Endothelial cell of umbilical vein (primary cell): Measurements from ENCODE around the gene NCOA5. TPM values are rescaled to one million over a fixed set of nuclear protein-coding genes. Genes with fewer than 3 reads are reported as not detected.

Source experiments
- BruUV-seq: library from RNA; stranded (reverse); fragments of 400-500 nt; replicated peaks from 2 replicates; lab custom pipeline; 2021; lab: Mats Ljungman, UMichigan
- CTCF ChIA-PET: fragments of 300-600, 350-600 bp; sonication (Branson Sonifier 250); formaldehyde crosslinking; loops from one replicate; lab custom pipeline; 2021; ENCODE audit warnings: antibody characterized with exemption, inconsistent platforms; lab: Charles Lee
- POLR2A ChIA-PET: fragments of 300-600, 350-600 bp; sonication (Branson Sonifier 250); formaldehyde crosslinking; loops from one replicate; lab custom pipeline; 2021; ENCODE audit warnings: antibody characterized with exemption, inconsistent platforms; lab: Charles Lee
- DNase-seq: peaks from one replicate; pipeline ENCODE4 v3.0.0-alpha.2; 2011; ENCODE audit warnings: low read depth, low spot score
- FAIRE-seq: peaks from 2 replicates; lab custom pipeline; 2011; peaks lifted over from hg19 to GRCh38; lab: Jason Lieb, UNC
- H2AFZ ChIP-seq: 2 replicates; pipeline ENCODE4 v1.6.0; 2012; ENCODE audit warnings: low read depth, low read length, control low read depth, inconsistent platforms
- H3K27ac ChIP-seq: 2 replicates; pipeline ENCODE4 v1.5.1; 2011; ENCODE audit warnings: low read depth, mild to moderate bottlenecking, control low read depth, low read length, moderate library complexity; ENCODE audit not compliant: insufficient read depth
- H3K27me3 ChIP-seq, 2 experiments: 2 replicates each; pipeline versions ENCODE4 v1.6.0 to v1.6.1; 2011; ENCODE audit warnings: low read length in 2 of 2, mixed read lengths in 1 of 2; ENCODE audit not compliant: control insufficient read depth in 2 of 2, insufficient read depth in 2 of 2
- H3K36me3 ChIP-seq, 2 experiments: 2 replicates in 1 of 2; 3 replicates in 1 of 2; pipeline ENCODE4 v1.5.1; 2011; ENCODE audit warnings: low read length in 2 of 2, mild to moderate bottlenecking in 1 of 2, moderate library complexity in 1 of 2; ENCODE audit not compliant: control insufficient read depth in 2 of 2, insufficient read depth in 2 of 2; ENCODE audit errors: extremely low read depth in 1 of 2
- H3K4me1 ChIP-seq: 3 replicates; pipeline ENCODE4 v1.5.1; 2011; ENCODE audit warnings: mild to moderate bottlenecking, low read length; ENCODE audit not compliant: control insufficient read depth, insufficient read depth; ENCODE audit errors: extremely low read depth
- H3K4me2 ChIP-seq: 2 replicates; pipeline ENCODE4 v1.6.1; 2011; ENCODE audit warnings: low read length, control low read depth, mixed read lengths; ENCODE audit not compliant: insufficient read depth
- H3K4me3 ChIP-seq, 3 experiments: fragments of 200-600 bp in 1 of 3; sonication (generic), shearing (Covaris generic) in 1 of 3; replicated peaks in 1 of 3; 2 replicates each; pipeline ENCODE4 v1.5.1; 2011 to 2016; ENCODE audit warnings: control low read depth in 3 of 3, low read length in 3 of 3, mild to moderate bottlenecking in 2 of 3, inconsistent platforms in 1 of 3, low read depth in 1 of 3, moderate library complexity in 1 of 3; ENCODE audit not compliant: insufficient read depth in 1 of 3
- H3K79me2 ChIP-seq: 2 replicates; pipeline ENCODE4 v1.6.0; 2012; ENCODE audit warnings: low read length, inconsistent platforms; ENCODE audit not compliant: control insufficient read depth, insufficient read depth
- H3K9ac ChIP-seq: replicated peaks from 2 replicates; pipeline ENCODE3; 2011; ENCODE audit warnings: low read length, control low read depth; ENCODE audit not compliant: insufficient read depth; ENCODE audit errors: extremely low read depth
- H3K9me1 ChIP-seq: replicated peaks from 3 replicates; pipeline ENCODE4 v1.6.0; 2011; ENCODE audit warnings: mild to moderate bottlenecking, low read length; ENCODE audit not compliant: control insufficient read depth, insufficient read depth; ENCODE audit errors: extremely low read depth
- H3K9me3 ChIP-seq: replicated peaks from 2 replicates; pipeline ENCODE4 v1.5.1; 2012; ENCODE audit warnings: low read length, inconsistent platforms; ENCODE audit not compliant: control insufficient read depth, insufficient read depth
- H4K20me1 ChIP-seq: replicated peaks from 2 replicates; pipeline ENCODE3; 2011; ENCODE audit warnings: mild to moderate bottlenecking, low read length; ENCODE audit not compliant: control insufficient read depth, insufficient read depth; ENCODE audit errors: extremely low read depth
- EZH2 ChIP-seq: IDR thresholded peaks from 2 replicates; pipeline ENCODE4 v1.6.1; 2012; ENCODE audit warnings: borderline replicate concordance, low read depth, mild to moderate bottlenecking, moderate library complexity, low read length, inconsistent platforms; ENCODE audit not compliant: severe bottlenecking
- FOS ChIP-seq: IDR thresholded peaks from 2 replicates; pipeline ENCODE4 v1.6.1; 2011; ENCODE audit warnings: mild to moderate bottlenecking, low read length, moderate library complexity, borderline replicate concordance; ENCODE audit not compliant: insufficient read depth
- GATA2 ChIP-seq: IDR thresholded peaks from 2 replicates; pipeline ENCODE4 v1.7.0; 2011; ENCODE audit warnings: low read depth, mild to moderate bottlenecking, moderate library complexity, mixed read lengths, low read length; ENCODE audit not compliant: insufficient read length, insufficient read depth
- JUN ChIP-seq: IDR thresholded peaks from 2 replicates; pipeline ENCODE4 v1.6.1; 2011; ENCODE audit warnings: borderline replicate concordance, low read depth; ENCODE audit not compliant: insufficient read length, insufficient read depth
- MYC ChIP-seq: IDR thresholded peaks from one replicate; pipeline ENCODE4 v1.6.1; 2011; ENCODE audit warnings: mild to moderate bottlenecking, low read depth, low read length
- POLR2A ChIP-seq: IDR thresholded peaks from 2 replicates; pipeline ENCODE4 v1.6.1; 2012; ENCODE audit warnings: low read depth, mild to moderate bottlenecking, control low read depth, low read length
- POLR2AphosphoS5 ChIP-seq: IDR thresholded peaks from 2 replicates; pipeline ENCODE4 v1.6.1; 2012; ENCODE audit warnings: low read depth, mild to moderate bottlenecking, control low read depth, low read length, moderate library complexity; ENCODE audit not compliant: insufficient read depth
- dilution Hi-C: fragments of 300-500 bp; cut with MboI; formaldehyde crosslinking; loops from one replicate; pipeline ENCODE4 v1.15.0; 2019; ENCODE audit warnings: low sequenced_read_pairs; ENCODE audit not compliant: extremely low pct_ligation_motif_present
- intact Hi-C: fragments of 100-400 bp; cut with micrococcal nuclease; formaldehyde crosslinking; loops from one replicate; pipeline ENCODE4 v1.10.0; 2022
- polyA plus RNA-seq, 4 experiments: library from polyadenylated mRNA; depleted of rRNA in 3 of 4; stranded (reverse) in 3 of 4; unstranded in 1 of 4; fragments of >200 nt; gene quantifications; 2 replicates each; pipeline versions ENCODE4 v1.2.1 to v1.2.3, GENCODE V29; 2011 to 2012; ENCODE audit warnings: missing spikeins in 1 of 4
- total RNA-seq: library from RNA; stranded (reverse); gene quantifications from 2 replicates; pipeline ENCODE4 v1.2.3, GENCODE V29; 2021
- TF ChIP-seq, protein P1 (sequence below), 2 donors: IDR thresholded peaks; 1 replicate in 1 of 2; 2 replicates in 1 of 2; pipeline ENCODE4 v1.5.1; 2011; ENCODE audit warnings: low read length in 2 of 2, mild to moderate bottlenecking in 2 of 2, moderate library complexity in 2 of 2, control low read depth in 1 of 2, inconsistent platforms in 1 of 2, low read depth in 1 of 2; ENCODE audit not compliant: insufficient read depth in 1 of 2; ENCODE audit errors: extremely low read depth in 1 of 2
- TF ChIP-seq, protein P2 (sequence below): IDR thresholded peaks from 2 replicates; pipeline ENCODE4 v1.6.1; 2011; ENCODE audit not compliant: insufficient read depth, insufficient read length

Gene NCOA5
- total and polyA plus RNA-seq, 2 donors (not counting 3 experiments of a cell fraction or from before 2014, with no cell fraction given): 32.0 to 39.5 TPM

DNA sequence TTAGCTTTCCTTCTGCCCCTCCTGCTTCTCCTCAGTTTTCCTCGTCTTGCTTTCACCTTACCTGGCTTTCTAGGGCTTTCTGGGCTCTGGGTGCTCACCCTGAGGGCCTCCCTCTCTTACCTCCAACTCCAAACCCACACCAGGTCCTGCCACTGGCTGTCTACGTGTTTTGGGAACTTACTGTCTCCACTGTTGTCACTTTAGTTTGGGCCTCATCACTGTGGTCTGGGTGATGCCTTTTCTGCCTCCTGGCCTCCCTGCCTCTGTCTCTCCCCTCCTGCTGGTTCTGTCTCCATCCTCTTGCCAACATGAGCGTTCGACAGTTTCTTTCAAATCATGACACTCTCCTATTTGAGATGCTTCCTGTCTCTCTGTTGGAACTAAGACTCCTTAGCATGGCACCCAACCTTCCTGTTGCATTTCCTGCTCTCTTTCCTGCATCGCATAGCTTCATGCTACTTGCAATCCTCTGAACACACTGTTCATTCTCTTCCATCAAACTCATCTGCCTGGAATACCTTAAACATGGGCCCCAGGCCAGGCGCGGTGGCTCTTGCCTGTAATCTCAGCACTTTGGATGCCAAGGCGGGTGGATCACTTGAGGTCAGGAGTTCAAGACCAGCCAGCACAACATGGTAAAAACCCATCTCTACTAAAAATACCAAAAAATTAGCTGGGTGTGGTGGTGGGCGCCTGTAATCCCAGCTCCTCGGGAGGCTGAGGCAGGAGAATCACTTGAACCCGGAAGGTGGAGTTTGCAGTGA lies 33.9 kb upstream of the NCOA5 start:
- POLR2A ChIA-PET: no interaction called here
- Histone ChIP-seq H3K27ac (no peak overlapping the region), H3K9me1 (no peaks in the 10 kb centered on the region), H2AFZ (no peak overlapping the region), H3K36me3 (peaks cover 0 to 15% of the 10 kb centered on the region in 2 experiments), H3K9ac (no peak overlapping the region), H4K20me1 (no peaks in the 10 kb centered on the region), H3K79me2 (no peaks in the 10 kb centered on the region), H3K9me3 (no peaks in the 10 kb centered on the region), H3K4me1 (peaks cover 23% of the 10 kb centered on the region), H3K4me3 (no peak overlapping the region), H3K27me3 (no peaks in the 10 kb centered on the region), H3K4me2 (no peak overlapping the region)
- no TSS peak for BruUV-seq
- CTCF ChIA-PET: interaction anchor here (0.7 kb wide), 1 partner anchor 15 kb away, joined by 3 read pairs; no protein-coding TSS in a partner anchor
- DNase-seq: no peak
- intact Hi-C loops: no loop called here
- dilution Hi-C loops: no loop called here
- FAIRE-seq: no peak
- TF ChIP-seq, protein P1, sequence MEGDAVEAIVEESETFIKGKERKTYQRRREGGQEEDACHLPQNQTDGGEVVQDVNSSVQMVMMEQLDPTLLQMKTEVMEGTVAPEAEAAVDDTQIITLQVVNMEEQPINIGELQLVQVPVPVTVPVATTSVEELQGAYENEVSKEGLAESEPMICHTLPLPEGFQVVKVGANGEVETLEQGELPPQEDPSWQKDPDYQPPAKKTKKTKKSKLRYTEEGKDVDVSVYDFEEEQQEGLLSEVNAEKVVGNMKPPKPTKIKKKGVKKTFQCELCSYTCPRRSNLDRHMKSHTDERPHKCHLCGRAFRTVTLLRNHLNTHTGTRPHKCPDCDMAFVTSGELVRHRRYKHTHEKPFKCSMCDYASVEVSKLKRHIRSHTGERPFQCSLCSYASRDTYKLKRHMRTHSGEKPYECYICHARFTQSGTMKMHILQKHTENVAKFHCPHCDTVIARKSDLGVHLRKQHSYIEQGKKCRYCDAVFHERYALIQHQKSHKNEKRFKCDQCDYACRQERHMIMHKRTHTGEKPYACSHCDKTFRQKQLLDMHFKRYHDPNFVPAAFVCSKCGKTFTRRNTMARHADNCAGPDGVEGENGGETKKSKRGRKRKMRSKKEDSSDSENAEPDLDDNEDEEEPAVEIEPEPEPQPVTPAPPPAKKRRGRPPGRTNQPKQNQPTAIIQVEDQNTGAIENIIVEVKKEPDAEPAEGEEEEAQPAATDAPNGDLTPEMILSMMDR (IDR thresholded peaks at IDR 0.05; ENCODE audit: extremely low read depth in 1 of 2, insufficient read depth in 1 of 2, low read depth in 1 of 2, low read length in 2 of 2): no peak
- TF ChIP-seq MYC: no peak
- TF ChIP-seq, protein P2, sequence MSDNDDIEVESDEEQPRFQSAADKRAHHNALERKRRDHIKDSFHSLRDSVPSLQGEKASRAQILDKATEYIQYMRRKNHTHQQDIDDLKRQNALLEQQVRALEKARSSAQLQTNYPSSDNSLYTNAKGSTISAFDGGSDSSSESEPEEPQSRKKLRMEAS: no peak
- TF ChIP-seq GATA2: no peak
- no peak for TF ChIP-seq EZH2
- TF ChIP-seq POLR2AphosphoS5: no peak
- TF ChIP-seq JUN: no peak
- TF ChIP-seq FOS: no peak
- no peak for TF ChIP-seq POLR2A
